HG03558 (cell line): ENCODE measurements around the gene SFSWAP.

Experiments used
- ATAC-seq: cut with Tn5 transposase; IDR thresholded peaks from one replicate; pipeline ENCODE4 v1.9.1; 2021; ENCODE audit warnings: moderate number of reproducible peaks; ENCODE audit not compliant: unreplicated experiment; ENCODE audit errors: extremely low read depth

Gene SFSWAP

DNA sequence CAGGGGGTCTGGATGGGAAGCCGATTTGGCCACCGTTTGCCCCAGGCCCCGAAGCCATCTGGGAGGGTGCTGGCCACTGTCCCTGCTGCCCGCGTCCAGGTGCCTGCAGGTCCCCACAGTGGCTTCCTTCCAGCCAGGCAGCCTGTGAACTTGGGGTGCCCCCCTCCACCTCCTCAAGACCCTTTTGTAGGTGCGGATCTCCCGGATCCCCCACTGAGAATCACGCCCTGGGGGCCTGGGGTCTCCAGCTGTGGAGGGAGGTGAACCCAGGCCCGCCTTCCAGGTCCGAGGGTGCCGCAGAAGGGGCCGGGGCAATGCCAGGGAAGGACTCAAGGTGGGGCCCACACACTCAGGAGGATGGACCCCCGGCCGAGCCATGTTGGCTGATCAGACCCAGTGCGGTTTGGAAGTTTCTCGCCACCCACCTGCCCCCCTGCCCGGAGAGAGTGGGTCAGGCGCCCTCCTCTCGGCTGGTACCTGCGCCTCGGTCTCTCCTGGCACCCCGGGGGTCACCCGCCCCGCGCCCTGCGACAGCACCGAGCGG is 119.0 kb downstream of the SFSWAP start:
- ATAC-seq: no peak

DNA sequence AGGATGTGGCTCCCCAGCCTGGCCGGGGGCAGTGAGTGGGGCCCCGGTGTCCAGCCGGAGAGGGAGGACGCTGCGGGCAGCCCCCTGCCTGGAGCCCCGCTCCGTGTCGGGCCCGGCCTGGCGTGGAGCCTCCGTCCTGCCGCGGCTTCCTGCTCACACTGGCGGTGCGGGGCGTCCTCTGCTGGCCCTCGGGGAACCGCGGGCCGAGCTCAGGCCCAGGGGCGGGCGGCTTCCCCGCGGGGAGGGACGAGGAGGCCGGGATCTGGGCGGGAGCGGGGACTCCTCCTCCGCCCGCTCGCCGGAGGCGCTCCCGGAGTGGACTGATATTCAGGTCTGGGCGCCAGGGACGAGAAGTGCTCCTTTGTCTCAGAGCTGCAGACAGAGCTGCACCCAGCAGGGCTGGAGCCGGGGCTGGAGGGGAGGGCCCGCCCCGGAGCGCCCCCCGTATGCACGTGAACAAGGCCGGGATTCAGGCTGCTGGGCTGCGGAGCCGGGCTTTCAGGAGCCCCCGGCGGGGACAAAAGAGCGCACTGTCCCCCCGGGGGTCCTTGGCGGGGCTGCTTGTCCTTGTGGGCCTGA is 119.5 kb downstream of the SFSWAP start:
- ATAC-seq: no peak

DNA sequence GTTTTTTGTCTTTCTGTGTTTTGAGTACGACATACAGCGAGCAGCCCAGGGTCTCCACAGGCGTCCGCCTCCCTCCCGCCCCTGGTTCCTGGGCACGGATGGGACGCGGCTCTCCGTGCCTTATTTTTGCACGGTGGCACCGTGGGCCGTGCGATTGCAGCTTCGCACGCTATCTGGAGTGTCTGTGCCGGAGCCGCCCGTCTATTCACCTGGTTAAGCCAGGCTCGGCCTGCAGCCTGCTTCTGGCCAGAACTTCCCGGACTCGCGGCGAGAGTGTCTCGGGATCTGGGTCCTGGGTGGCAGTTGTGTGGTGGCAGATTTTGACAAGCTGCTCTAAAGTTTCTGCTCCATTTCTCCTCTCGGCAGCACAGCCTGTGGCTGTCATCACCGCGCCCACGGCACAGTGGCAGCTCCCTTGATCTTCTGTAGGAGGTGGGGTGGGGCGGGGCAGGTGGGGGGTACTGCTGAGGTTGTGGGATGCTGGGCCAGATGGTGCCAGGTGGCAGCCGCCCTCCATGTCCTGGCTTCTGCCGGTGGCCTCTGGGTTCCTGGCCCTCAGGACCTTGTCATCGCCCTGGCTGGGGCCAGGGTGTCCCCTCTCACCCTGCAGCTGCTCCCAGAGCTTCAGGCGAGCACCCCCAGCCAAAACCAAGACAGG is 120.2 kb downstream of the SFSWAP start:
- no peak for ATAC-seq

DNA sequence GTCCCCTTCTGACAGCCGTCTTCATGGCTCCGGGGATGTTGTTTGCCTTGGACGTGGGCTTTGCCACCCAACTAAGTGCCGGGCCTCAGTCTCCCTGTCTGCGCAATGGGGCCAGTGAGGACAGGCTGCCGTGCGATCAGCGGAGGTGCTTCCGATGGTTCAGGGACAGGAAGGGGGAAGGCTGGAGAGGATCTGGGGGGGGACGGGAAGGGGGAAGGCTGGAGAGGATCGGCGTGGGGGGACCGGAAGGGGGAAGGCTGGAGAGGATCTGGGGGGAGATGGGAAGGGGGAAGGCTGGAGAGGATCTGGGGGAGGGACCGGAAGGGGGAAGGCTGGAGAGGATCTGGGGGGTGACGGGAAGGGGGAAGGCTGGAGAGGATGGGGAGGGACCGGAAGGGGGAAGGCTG is 120.7 kb downstream of the SFSWAP start:
- ATAC-seq: no peak

DNA sequence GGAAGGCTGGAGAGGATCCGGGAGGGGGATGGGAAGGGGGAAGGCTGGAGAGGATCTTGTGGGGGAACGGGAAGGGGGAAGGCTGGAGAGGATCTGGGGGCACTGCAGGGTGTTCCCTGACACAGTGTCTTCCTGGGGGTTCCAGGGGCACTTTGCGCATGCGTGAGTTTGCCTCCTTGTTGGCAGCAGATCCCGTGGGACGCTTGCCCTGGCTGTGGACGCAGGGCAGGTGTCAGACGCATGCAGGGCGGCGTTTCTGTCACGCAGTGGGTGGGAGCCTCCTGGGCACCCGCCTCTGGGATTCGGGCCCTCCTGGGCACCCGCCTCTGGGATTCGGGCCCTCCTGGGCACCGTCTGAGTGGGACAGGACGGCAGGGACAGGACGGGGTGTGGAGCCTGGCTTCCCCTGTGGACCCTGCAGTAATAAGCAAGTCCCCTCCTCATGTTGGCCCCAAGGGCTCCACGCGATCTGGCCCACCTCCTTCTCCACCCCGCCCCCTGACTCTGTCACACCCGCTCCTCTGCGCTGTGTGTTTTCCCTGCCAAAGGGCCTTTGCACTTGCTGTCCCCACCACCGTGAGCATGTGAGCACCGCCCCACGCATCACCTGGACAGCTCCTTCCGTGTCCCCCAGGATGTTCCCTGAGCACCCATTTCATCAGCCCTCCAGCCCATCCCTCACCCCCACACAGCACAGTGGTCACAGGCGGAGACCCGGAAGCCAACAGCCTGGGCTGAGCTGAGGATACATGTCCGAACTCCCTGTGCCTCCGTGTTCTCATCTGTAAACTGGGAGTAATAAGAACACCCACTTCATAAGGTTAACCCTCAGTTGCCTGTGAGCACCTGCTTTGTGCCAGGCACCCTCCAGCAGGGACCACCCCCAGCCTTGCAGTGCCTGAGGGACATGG is 121.7 kb downstream of the SFSWAP start:
- no peak for ATAC-seq

DNA sequence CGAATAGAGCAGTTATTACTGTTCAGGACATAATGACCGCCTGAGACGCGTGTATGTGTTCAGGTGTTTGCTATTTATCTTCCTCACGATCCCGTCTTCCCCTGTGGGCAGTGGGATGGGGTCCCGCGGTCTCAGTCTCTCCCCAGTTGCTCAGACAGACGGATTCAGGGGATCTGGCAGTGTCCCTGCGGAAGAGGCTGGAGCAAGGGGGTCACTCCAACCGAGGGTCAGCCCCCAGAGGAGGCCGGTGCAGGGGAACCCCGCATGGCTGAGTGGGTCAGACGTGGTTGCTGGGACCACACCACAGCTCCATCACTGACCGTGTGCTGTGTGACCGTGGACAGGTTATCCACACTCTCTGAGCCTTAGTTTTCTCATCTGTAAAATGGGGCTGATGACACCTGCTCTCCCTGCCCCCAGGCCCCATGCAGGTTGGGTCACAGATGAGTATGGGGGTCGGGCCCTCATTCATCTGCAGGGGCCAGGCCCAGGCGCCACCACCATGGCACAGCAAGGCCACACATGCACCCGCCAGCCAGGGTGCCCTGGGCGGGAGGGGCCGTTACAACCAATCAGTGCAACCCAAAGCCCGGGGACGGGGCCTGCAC is 122.5 kb downstream of the SFSWAP start:
- no peak for ATAC-seq

DNA sequence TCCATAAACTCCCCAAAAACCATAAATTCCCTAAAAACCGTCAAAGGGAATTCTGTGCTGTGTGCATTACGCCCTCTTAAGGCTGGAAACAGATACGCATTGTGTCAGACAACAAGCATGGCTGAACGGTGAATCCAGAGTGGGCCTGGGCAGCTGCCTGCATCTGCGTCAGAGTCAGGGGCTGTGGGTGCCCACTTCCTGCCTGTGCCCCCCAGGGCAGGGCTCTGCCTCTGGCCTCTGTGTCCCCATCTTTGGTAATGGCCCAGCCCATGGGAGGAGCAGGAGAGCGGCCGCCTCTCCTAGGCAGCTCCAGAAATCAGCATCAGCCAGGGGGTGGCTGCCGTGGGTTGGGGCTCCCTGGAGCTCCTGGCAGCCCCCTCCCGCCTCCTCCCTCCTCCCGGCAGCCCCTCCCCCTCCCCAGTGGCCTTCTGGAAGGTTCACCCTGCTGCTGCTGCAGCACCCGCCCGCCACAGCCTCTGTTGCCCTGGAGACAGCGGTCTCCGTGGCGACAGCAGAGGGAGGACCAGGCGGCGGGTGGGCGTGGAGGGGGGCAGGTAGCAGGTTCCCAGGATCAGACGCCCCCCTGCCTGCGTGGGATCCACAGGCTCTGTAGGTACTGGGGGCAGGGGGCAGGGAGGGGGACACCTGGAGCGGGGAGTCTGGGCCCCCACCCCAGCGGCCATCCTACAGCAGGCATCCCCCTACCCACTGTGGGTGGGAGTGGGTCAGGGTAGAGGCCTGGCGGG is 123.2 kb downstream of the SFSWAP start:
- no peak for ATAC-seq

DNA sequence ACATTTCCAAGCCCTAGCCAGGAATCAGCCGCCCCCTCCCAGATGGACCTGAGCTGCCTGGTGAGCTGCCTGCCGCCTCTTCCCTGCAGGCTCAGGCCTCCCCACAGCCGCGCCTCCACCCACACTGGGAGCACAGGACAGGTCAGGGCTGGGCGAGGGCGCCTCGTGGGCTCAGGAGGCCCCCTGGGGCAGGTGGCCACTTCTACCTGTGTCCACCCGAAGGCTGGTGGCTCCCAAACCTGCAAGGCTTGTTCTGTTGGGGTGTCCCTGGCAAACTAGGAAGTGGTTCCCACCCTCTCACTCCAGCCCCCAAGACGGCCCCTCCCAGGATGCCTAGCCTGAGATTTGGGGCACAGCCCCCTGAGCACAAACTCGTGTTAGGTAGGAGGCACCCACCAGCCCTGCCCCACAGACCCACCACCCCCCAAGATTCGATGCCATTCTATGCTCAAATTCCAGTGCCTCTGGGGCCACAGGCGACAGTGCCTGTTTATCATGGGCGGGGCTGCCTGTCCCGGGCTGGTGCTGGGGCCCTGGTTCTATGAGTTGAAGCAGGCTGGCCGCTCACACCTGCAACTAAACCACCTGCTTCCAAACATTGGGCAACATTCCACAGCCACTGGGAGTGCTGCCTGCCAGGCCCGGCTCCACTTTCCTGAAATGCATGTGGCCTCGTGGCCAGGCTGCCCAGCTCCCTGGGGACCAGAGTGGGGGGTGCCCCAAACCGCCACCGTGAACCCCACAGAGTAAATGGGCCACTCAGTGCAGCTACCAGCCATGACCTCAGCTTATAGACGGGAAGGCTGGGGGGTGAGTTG is 124.1 kb downstream of the SFSWAP start:
- no peak for ATAC-seq

DNA sequence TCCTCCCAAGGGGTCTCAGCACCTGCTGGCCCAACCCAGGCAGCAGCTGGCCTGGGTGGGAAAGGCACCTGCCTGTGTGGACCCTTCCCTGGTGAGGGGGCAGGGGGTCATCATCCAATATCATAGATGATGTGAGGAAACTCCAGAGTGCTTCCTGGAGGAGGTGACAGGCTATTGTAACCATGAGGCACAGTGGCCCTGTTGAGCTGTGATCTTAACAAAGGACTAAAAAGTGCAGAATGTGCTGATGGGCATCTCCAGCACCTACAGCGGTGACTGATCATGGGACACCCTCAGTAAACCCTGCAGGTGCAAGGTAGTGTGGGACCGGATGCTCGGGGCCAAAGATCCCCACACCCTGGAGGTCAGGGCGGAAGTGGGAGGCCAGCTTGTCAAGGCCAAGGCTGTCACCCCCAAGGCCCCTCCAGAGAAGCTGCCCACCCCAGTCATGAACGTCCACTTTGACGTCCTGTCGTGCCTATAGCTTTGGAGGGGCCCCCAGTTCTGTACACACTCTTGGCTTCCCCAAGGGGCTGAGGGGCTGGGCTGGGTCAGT is 124.8 kb downstream of the SFSWAP start:
- no peak for ATAC-seq

DNA sequence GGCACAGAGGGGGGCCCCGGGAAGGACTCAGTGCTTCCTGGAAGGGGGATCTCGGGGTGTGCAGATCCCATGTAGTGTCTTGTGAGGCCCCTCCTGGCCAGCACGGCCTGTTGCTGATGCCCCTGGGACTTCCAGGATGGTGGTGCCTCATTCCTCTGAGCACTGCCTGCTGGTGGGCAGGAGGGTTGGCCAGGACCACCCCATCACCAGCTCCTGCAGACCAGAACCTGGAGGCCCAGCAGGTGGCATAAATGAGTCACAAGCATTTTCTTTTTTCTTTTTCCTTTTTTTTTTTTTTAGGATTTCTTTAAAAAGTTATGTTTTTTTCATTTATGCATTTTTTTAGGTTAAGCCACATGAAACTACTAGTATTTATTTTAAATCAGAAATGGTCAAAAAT is 125.3 kb downstream of the SFSWAP start:
- no peak for ATAC-seq

DNA sequence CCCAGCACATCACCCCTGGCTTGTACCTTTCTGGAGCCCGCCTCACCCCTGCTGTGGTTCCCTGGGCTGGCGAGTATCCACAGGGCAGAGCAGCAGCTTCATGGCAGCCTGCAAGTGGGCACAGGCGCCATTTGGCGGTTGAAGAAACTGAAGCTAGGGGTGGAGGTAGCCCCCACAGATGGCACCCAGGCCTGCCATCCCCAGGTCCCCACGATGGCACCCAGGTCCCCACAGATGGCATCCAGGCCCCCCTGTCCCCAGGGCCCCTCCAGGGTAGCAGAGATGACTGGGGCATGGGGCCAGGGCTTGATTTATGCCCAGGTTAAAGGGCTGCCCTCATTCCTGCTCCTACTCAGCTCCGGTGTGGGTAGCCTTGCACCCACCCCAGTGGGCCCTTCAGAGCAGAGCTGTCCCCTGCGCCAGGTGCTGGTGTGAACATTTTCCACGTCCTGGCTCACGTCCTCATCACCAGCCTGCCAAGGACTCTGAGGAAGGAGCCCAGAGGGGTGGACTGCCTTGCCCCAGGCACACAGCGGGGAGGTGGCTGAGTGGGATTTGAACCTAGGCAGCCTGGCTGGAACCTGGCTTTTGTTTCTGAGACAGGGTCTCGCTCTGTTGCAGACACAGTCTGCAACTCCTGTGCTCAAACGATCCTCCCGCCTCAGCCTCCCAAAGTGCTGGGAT is 126.0 kb downstream of the SFSWAP start:
- no peak for ATAC-seq

DNA sequence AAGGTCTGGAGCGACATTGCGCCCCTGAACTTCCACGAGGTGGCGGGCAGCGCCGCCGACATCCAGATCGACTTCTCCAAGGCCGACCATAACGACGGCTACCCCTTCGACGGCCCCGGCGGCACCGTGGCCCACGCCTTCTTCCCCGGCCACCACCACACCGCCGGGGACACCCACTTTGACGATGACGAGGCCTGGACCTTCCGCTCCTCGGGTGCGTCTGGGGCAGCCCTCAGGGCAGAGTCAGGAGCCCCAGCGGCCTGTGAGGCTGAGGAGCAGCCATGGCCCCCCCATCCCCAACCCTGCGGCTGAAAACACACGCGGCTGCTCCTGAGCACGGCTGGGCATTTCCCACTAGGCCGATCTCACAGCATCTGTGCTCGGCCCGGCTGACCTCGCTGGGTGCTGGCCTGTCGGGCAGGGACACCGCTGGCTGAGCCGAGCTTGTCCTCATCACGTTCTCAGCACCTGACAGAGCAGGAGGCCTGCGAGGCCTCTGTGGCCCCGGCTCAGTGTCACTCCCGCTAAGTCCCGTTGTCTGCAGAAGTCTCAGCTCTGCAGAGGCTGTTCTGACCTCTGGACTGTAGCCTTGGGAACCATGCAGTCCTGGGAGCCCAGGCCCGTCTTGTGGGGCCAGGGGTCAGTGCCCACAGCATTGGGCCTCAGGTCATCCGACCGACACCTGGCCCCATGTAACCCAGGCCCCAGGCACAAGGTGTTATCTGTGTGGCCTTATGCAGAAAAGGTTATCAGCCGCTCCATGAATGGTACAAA is 129.9 kb downstream of the SFSWAP start:
- ATAC-seq: no peak

DNA sequence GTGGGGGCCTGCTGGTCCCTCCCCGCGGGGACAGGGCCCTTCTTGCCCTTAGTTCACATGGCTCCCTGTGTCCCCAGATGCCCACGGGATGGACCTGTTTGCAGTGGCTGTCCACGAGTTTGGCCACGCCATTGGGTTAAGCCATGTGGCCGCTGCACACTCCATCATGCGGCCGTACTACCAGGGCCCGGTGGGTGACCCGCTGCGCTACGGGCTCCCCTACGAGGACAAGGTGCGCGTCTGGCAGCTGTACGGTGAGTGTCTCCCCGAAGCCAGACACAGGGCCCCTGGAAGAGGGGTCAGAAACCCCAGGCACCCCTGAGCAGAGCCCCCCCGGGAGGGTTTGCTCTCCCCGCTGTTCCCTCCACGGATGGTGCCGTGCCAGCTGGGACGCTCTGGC is 130.7 kb downstream of the SFSWAP start:
- ATAC-seq: no peak

DNA sequence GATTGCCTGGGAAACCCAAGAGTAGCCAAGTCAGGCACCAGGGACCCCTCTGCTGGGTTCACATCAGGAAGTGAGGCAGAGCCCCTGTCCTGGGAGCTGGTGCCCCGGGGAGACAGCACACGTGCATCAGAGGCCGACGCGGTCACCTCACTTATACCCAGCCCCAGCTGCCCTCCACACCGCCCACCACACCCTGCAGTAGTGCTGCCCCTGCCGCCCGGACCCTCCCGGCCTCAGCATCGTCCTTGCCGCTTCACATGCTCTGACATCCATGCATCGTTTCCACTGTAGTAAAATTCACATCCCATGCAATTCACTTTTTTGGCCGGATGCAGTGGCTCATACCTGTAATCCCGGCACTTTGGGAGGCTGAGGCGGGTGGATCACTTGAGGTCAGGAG is 131.3 kb downstream of the SFSWAP start:
- ATAC-seq: no peak

DNA sequence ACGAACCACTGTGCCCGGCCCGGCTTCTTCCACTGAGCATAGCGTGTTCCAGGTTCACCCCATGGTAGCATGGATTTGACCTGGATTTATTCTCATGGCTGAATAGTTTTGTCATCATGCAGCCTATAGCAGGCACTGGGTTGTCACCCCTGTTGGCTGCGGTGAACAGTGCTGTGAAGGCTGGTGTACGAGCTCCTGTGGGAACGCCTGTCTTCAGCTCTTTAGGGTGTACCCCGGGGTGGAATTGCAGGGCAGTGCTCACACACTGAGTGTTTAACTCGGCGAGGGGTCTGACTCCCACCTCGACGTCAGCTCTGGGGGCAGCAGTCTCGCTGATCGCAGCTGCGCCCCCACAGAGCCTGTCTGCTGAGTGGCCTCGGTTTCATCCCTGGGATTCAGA is 132.6 kb downstream of the SFSWAP start:
- no peak for ATAC-seq

DNA sequence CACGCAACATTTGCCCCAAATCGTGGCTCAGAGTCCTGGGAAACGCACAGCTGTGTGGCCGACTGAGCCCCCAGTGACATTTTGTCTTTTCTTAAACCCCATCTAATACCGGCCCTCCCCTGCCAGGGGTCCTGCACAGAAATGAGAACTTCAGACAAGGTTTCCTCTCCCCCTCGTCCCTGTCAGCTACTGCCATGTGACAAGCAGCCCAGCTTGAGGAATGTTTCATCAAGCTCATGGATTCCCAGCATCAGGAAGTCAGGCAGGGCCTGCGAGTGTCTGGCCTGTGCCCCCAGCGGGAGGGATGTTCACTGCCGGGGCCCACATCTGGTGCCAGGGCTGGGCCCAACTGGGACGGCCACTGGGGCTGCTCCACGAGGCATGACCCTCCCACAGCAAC is 133.2 kb downstream of the SFSWAP start:
- ATAC-seq: no peak

DNA sequence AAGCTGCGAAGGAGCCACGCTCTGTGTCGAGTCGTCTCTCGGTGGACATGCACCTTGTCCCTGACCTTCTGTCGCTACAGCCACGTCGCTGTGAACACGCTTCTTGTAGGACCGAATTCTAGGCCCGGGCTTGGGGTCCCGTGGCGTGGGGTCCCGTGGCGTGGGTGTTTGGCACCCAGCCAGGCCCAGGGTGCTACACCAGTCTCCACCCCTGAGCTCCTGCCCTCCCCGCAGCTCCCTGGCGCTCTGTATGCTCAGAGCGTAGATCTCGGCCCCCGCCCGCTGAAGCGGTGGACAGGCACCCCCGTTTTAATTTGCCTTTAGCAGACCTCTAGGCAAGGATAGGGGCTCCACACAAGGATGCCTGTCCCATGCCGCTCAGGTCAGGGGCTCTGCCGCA is 133.8 kb downstream of the SFSWAP start:
- ATAC-seq: no peak

DNA sequence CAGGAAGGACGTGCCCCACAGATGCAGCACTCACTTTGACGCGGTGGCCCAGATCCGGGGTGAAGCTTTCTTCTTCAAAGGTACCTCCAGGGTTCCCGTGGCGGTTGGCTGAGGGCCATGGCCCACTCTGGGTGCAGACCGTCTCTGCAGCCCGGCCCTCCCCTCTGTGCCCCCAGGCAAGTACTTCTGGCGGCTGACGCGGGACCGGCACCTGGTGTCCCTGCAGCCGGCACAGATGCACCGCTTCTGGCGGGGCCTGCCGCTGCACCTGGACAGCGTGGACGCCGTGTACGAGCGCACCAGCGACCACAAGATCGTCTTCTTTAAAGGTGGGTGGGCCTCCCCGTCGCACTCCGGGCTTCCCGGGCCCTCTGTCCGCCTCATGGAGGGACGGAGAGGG is 134.2 kb downstream of the SFSWAP start:
- no peak for ATAC-seq
